Inflammatory macrophage (primary cell): ENCODE results near the gene KRT73.

ENCODE experiments used
- DNase-seq, 2 donors: peaks; one replicate each; pipeline ENCODE4 v3.0.0-alpha.2; 2020 to 2022

Gene KRT73

DNA sequence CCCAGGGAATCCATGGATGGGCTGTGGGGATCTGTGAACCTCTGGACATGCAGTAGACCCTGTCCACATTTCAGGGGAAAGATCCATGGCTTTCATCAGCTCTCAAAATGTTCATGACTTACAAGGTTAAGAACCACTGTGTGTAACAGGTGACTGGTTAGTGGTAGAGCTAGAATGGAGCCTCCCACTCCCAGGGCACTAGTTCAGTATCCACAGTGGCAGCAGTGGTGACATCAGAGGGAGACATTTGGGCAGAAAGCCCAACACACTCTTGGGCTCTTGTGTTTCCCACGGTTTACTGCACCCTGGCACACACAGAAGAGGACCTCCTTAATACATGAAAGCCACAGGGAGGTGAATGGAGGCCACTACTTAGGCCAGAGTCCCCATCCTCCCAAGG lies 53.8 kb downstream of the KRT73 start:
- DNase-seq, result no peak

GRCh38 chr12:52561880-52562449 lies 56.4 kb downstream of the KRT73 start:
- peak in 1 of 2 donors; percentile 13 for DNase-seq

DNA sequence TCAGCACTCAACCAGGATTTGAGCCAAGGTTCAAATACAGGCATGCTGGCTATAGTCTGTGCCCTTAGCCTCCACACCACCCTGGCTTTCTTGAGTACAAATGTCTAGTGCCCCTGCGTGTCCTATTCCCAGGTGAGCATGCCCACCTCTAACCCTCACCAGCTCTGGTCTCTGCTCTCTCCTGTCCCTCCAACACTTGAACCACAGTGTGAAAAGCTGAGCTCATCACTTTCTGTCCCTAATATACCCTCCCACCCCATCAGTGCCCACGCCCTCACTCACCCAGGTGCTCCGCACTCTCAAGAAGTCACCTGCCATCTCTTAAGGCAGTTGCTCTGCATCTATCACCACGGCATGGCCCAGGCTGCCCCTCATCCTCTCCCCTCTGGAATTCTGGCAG lies 58.4 kb downstream of the KRT73 start:
- no peak for DNase-seq

GRCh38 chr12:52558781-52559445 lies 59.4 kb downstream of the KRT73 start:
- DNase-seq, result no peak
